COLO668 (cell line): Measurements from ENCODE around the gene TEX22.

ENCODE experiments used
- DNase-seq: peaks from one replicate; lab custom pipeline; 2025; ENCODE audit not compliant: unreplicated experiment; lab: John Stamatoyannopoulos, UW

The TEX22 gene

DNA sequence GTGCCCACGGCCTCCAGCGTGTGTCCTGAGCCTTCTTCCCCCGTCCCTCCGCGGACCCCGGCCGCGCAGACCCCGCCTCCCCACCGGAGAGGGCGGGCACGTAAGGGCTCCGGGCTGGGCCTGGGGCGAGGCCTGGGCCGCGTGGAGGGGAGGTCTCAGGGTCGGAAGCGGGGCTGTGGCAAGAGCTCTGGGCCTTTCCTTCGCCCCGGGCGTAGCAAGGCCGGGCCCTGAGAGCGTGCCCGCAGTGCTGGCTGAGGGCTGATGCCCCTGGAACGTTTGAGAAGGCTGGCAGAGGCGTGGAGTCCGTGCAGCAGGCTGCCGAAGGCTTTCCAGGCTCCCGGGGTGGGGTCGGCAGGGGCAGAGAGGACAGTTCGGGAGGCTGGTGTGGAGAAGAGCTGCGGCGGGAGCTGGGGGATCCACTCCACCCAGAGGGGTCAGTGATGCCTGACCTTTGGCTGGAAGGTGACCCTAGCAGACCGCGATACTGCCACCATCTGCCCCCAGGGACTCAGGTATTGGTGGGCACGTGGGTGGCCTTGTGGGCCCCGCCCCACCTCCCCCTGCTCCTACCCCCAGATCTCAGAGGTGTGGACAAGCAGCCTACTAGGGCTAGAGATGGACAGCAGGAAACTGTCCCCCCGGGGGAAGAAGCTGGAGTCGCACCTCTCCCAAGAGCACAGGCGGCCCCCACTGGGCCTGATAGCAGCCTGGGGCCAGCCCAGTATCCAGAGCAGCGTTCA lies 558 bp downstream of the TEX22 start:
- peak; percentile 85 for DNase-seq

DNA sequence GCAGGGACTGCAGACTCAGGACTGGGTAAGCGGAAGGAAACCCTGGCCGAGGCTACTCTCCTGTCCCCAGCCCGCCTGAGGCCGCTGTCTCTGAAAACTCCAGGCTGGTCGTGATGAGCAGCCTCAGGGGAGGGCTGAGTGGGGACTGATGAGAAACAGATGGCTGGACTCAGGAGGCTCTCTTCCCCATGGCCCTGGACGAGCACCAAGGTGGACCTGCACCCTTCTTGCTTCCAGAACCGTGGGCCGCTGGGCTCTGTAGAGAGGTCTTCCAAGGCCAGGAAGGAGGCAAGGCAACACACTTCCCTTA lies 1.1 kb downstream of the TEX22 start:
- DNase-seq = no peak

DNA sequence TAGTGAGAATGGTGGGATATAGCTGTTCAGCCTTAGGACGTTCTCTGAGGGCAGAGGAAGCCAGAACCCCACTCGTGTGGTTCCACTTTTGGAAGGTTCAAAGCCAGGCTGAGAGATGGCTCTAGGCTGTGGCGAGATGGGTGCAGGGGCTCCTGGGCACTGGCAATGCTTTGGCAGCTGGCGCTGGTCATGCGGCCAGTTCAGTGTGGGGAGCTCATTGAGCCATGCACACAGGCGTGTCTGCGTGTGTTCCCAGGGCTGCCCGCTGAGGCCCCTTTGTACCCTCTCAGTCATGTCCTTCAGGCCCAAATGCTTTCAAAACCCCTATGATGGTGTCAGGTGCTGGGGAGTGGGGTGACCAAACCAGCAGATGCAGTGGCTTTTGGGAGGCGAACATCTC lies 1.7 kb downstream of the TEX22 start:
- DNase-seq = no peak

DNA sequence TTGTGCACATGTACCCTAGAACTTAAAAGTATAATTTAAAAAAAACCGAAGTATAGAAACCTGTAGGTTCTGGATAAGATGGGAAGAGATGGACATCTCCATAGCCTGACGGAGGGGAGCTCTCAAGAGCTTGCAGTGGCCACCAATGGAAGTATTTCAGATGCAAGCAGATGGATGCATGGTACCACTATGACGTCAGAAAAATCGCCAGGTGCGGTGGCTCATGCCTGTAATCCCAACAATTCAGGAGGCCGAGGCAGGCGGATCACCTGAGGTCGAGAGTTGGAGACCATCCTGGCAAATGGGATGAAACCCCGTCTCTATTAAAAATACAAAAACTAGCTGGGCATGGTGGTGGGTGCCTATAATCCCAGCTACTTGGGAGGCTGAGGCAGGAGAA lies 3.4 kb downstream of the TEX22 start:
- DNase-seq = no peak

DNA sequence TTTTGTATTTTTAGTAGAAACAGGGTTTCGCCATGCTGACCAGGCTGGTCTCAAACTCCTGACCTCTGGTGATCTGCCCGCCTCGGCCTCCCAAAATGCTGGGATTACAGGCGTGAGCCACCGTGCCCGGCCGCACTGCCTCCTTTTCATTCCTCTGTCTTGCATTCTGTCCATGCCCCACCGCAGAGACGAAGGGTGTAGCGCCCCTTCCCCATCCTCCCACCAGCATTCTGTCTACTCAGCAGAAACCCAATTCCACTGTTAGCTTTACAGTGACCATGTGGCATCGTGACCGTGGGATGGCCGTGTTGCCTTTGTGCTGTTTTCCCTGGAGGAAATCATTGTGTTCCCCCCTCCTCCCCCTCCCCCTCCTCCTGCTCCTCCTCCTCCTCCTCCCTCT lies 10.3 kb downstream of the TEX22 start:
- no peak for DNase-seq

DNA sequence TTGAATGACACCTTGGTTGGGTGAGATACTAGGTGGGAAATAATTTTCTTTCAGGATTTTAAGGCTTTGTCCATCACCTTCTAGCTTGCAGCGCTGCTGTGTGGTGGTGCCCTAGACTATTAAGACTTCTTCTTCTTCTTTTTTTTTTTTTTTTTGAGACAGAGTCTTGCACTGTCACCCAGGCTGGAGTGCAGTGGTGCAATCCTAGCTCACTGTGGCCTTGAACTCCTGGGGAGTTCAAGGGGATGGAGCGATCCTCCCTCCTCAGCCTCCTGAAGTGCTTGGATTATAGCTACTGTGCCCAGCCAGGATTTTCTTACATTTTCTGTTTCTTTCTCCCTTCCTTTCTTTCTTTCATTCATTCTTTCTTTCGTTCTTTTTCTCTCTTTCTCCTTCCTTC lies 11.0 kb downstream of the TEX22 start:
- DNase-seq = no peak

DNA sequence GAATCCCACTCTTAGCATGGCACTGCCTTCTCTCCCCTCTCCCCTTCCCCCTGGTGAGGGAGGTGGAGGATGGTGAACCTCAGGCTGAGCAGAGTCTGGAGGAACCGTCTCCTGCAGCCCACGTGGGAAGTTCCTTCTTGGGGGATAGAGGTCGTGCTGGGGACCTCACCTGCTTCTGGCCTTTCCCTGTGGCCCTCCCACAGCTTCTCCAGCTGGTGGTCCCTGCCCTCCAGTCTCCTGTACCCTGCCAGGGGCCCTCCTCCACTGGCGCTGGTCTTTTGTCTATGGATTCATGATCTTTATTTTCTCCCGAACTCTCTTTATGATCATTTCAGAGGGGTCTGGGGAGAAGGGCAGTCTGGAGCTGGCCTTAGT lies 12.3 kb downstream of the TEX22 start:
- DNase-seq = no peak

DNA sequence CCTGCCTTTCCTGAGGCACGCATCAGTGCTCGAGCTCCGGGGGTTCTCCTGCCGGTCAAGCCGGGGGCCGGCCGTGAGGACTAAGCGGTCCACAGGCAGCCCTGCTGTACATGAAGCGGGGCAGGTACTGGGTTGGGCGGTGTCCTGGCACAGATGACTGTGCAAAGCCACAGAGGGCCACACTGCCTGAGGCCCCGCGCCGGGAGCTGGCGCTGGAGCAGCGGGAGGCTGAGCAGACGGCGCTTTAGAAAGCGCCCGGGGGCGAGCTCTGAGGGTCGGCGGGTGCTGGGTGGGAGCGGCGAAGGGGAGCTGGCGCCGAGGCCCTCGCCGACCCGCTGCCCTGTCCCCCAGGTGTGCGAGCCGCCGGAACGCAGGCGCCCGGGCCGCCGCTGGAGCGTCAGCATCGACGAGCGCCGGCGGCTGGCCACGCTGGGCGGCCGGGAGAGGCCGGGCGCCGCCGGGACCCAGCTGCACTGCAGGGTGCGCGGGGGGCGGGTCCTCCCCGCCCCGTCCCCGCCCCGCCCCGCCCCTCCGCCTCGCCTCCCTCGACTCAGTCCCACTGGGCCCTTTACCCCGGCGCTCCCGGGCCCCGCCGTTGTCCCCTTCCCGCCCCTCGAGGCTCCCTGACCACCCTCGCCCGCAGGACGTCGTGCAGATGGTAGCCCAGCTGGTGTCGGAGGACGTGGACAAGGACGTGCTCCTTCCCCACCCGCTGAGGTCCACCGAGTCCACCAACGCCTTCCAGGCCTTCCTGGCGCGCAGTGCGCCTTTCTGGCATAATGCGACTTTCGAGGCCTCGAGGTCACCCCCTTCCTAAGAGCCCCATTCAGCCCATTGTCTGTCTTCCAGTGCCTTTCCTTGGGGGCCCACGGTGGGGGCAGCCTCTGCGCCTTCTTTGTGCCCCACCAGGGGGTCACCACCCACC lies 12.9 kb downstream of the TEX22 start:
- peak; percentile 85 for DNase-seq

DNA sequence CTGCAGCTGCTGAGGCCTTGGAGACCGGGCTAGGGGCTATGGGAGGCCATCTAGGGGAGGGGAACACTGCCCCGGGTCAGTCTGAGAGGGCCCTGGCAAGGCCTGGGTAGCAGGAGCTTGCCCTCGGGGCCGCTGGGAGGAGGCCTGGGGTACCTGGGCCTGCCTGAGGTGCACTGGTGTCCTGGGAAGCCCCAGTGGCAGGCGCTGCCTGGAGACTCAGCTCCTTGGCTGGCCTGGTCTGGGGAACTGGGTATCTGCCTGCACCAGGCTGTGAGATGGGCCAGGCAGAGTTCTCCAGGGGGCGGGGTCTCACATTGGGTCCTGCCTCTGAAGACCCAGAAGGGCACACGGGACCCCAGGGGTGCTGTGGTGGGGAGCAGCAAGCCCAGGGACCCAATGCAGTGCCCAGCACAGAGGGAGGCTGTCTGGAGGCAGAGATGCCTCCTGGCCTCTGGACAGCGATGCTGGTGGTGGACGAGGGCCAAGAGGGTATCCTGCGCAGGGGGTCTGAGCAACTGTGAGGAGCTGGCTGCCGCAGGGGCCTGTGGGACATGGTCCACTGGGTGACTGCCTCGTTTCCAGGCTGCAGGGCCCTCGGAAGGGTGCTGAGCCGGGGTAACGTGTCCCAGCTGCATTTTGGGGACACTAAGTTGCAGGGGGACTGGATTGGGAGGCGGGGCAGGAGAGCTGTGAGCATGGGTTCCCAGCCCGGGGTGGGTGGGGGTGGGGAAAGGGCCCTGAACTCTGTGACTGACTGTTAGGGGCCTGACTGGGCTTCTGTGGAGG lies 13.8 kb downstream of the TEX22 start:
- no peak for DNase-seq

DNA sequence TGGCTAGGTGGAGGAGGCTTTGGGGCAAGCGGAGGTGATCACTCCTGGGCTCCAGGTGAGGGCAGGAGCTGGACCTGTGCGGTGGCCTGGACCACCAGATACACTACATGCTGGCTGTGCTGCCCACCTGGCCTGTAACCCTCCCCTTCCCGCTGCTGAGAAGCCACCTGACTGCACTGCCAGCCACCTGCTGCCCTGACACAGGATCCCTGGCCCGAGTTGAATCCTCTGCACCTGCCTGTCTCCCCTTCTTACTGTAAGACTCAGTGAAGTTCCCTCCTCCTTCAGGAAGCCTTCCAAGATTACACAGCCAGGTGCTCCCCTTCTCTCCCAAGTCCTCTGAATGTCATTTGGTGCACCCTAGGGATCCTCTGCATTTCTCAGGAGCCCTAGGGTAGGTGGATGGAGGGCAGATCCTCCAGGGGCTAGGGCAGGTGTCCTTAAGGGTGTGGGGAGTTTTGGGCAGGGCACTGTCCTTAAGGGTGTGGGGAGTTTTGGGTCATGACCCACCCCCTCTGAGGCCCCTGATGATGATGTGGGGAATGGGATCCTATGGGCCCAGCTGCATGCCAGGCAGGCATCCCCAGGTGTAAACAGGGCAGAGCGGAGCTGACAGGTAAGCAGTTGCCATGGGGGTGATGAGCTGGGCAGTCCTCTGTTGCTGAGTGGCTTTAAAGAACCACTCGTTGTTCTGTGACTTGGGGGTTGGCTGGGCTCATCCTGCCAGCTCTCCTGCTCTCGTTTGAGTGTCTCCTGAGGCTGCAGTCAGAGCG lies 14.6 kb downstream of the TEX22 start:
- peak; percentile 87 for DNase-seq

DNA sequence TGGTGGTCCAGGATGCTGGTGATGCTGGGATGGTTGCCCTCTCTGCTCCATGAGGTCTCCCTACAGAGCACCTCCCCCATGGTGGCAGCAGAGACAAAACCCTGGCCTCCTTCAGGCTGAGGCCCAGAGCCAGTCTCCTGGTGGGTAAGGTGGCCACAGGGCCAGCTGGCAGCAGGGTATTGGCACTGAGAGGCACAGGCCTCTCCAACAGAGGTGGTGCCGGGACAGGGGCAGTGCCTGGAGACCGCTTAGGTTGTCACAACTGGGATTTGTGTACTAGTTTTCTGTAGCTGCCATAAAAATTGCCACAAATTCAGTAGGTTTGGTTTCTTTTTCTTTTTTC lies 15.2 kb downstream of the TEX22 start:
- no peak for DNase-seq

DNA sequence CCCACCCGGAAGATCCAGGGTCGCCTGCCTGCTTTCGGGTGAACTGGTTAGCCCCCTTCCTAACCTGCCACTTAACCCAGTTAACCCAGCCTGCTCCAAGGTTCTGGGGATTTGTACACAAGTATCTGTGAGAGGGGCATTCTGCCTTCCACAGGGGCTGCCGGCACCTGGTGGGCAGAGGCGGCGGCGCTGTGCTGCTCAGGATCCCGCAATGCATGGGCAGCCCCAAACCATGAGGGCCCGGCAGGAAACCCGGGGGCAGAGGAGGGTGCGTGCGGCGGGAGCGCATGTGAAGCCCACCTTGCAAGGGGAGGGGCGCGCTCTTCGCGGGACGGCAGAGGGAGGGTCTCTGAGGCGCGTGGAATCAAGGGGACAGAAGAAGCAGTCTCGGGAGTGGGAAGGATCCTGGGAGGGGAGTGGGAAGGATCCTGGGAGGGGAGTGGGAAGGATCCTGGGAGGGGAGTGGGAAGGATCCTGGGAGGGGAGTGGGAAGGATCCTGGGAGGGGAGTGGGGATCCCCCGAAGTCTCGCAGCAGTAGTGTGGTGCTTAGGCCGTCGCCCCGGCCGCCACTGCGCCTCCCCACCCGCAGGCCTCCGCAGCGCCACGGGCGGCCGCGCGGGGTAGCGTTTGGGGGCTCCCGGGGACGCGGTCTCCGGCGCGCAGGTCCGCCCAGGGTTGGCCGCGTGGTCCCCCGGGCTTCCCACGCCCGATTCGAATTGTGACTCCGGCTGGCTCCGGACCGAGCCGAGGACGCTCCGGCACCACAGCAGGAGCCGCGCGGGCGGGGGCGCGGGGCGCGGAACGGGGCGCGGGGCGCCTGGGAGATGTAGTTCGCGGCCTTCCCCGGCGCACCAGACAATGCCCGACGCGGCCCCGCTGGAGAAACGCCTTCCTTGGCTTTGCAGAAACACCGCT lies 16.4 kb downstream of the TEX22 start:
- DNase-seq = peak; percentile 95

DNA sequence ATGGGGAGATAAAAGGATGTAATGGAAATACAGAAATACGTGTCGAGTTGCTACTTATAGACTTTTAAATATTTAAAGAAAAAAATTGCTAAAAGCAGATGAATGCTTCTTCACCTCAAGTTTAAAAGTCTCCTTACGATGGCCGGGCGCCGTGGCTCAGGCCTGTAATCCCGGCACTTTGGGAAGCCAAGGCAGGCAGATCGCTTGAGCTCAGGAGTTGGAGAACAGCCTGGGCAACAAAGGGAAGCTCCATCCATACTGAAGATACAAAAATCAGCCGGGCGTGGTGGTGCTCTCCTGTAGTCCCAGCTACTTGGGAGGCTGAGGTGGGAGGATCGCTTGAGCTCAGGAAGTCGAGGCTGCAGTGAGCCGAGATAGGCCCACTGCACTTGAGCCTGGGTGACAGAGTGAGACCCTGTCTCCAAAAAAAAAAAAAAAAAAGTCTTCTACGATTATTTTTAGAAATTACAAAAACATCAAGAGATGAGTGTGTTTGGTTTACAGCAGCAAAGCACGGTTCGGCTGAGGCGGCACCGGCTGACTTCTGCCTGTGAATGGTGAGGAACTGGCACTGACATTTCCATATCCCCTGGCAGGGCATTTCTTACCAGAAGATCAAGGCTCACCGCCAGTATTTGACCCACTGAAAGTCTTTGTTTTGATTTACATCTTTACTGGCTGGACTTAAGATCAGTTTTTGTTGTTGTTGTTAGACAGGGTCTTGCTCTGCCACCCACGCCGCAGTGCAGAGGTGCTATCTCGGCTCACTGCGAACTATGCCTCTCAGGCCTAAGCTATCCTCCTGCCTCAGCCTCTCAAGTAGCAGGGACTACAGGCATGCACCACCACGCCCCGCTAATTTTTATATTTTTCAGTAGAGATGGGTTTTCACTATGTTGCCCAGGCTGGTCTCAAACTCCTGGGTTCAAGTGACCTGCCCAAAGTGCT lies 17.4 kb downstream of the TEX22 start:
- no peak for DNase-seq

DNA sequence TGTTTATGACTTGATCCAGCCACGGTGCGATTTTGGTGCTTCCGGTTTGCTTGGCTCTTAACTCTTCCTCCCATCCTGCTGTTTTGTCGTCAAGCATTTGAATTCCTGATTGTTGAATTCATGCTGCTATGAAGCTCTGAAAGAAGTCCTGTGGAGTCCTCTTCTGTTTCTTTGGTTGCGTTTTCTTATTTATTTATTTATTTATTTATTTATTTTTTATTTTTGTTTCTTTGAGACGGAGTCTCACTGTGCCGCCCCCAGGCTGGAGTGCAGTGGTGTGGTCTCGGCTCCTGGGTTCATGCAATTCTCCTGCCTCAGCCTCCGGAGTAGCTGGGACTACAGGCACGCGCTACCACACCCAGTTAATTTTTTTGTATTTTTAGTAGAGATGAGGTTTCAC lies 18.3 kb downstream of the TEX22 start:
- no peak for DNase-seq

DNA sequence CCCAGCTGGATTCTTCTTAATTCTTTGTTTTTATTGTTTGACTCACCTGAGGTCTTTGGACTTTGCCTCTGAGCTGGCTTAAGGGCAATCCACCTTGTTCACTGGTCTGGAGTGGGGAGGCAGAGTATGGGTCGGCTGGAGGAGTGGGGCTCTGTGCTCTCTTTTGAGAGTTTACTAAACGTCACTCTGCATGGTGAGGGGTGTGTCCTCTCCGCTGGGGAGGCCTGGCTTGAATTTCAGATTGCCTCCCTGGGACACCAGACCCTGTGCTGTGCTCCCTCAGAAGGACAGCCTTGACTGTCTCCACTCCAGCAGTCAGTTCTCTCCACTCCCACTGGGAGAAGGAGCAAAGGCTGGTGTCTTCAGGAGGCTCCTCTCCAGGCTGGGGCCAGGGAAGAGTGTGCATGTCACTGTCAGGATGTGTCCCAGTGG lies 19.4 kb downstream of the TEX22 start:
- DNase-seq = no peak

DNA sequence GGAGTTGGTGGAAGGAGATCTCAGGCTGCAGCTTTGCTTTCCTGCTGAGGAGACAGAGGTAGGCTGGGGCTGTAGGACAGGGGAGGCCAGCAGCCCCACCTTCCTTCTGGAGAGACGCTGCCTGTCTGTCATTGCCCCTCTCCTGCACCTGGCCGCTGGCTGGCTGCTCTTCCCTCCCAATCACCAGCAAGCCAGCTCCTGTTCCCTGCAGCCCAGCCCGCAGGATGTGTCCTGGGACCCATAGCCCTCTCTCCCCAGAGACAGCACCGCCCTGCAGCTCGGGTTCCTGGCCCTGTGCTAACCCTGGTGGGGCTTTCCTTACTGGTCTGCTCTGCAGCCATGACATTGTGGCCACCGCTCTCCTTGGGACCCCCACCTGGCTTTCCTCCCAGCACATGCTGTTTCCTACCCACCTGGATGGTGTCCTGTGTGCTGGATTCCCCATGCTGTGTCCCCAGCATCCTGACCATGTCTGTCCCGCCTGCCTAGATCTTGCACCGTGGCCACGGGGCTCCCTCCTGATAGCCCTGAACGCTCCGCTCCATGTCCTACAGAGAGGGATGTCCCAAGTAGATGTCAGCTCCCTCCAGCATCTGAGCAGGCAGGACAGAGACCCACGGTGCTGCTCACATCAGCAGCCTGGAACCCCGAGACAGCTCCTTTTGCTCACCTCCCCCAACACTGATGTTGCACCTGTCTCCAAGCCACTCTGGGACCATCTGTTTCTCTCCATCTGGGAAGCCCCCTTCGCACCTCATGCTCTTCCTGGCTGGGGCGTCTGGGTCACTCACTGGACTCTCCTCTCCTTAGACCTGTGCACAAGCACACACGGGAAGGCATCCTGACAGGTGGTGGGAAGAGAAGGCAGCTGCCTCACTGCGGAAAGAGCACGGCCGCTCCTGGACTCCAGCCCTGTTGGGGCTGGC lies 20.2 kb downstream of the TEX22 start:
- peak; percentile 68 for DNase-seq

DNA sequence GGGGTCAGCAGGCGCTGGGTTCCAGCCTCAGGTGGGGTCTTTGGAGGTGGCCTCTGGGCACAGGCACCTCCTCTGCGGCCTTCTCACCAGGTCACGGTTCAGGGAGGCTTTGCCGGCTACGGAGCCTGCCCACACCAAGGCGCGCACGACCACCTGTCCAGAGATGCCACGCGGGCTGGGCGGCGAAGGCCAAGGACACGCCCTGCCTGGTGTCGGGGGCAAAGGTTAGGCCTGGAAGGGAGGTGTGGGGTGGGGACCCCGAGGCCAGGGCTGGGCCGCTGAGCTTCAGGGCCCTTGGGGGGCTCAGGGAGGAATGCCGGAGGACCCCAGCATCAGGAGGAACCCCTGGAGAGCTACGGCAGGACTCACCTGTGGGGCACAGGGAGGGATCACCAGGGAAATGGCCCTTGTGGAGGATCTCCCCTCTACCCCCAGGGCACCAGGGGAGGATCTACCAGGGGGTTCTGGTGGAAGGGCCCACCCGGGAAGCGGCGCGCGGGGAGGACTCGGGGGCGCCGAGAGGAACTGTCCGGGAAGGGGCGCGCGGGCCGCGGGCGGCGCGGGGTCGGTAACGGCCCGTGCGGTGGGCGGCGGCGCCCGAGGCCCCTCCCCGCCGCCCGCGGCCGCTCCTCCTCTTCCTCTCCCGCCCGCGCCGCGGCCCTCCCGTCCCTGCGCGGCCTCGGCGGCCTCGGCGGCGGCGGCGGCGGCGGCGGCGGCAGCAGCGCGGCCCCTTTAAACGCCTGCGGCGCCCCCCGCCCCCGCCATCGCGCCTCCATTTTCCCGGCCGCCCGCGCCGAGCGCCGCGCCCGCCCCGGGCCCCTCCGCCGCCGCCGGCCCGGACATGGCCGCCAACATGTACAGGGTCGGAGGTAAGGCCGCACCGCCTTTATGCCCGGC lies 21.1 kb downstream of the TEX22 start, which contains the start of gene MTA1:
Gene MTA1, plus strand, starts transcription at position 633 of the 897 bp plus-strand sequence. Its CDS starts 209 bp downstream, at position 842.
- peak; percentile 84 for DNase-seq
